ENCODE measurements around the gene SNAPC2.

Gene SNAPC2

DNA sequence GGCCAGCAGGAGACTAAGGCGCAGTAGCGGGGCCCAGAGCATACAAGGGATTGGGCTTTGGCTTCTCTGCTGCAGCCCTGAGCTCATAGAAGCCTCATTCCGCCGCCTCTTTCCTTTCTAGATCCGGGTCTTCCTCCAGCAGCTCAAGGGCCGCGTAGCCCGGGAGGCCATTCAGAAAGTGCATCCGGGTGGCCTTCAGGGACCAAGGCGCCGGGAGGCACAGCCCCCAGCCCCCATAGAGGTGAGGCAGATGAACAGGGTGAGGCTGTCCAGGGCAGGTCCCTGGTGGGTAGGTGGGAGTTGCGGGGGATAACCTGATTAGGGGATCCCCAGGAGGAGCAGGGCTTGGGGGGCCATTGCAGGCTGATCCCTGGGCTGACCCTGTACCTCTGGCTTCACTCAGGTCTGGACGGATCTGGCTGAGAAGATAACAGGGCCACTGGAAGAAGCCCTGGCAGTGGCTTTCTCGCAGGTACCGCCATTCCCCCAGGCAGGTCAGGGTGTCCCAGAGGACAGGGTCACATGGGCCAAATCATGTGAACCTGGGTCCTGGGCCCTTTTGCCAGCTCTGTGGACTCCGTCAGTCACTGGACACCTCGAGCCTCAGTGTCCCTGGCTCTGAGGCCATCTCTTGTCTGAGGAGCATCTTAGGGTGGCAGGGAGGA is 1.3 kb downstream of the SNAPC2 start:
- peaks cover 14% of the 10 kb centered on the region for H3K4me1 ChIP-seq (ENCODE audit: low read depth, poor library complexity, severe bottlenecking)
- no peak overlapping the region for H3K27ac ChIP-seq
- H3K27me3 ChIP-seq (ENCODE audit: insufficient read depth, low read depth): peaks cover 18% of the 10 kb centered on the region
- H2AFZ ChIP-seq (ENCODE audit: low read depth): 0 out of 2 replicates have a peak overlapping the region, but pooled peaks have one; percentile 34
- H3K79me2 ChIP-seq (ENCODE audit: insufficient read depth, low read depth): no peaks in the 10 kb centered on the region
- no peaks in the 10 kb centered on the region for H4K20me1 ChIP-seq (ENCODE audit: insufficient read depth)
- TF ChIP-seq, protein P1, sequence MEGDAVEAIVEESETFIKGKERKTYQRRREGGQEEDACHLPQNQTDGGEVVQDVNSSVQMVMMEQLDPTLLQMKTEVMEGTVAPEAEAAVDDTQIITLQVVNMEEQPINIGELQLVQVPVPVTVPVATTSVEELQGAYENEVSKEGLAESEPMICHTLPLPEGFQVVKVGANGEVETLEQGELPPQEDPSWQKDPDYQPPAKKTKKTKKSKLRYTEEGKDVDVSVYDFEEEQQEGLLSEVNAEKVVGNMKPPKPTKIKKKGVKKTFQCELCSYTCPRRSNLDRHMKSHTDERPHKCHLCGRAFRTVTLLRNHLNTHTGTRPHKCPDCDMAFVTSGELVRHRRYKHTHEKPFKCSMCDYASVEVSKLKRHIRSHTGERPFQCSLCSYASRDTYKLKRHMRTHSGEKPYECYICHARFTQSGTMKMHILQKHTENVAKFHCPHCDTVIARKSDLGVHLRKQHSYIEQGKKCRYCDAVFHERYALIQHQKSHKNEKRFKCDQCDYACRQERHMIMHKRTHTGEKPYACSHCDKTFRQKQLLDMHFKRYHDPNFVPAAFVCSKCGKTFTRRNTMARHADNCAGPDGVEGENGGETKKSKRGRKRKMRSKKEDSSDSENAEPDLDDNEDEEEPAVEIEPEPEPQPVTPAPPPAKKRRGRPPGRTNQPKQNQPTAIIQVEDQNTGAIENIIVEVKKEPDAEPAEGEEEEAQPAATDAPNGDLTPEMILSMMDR (conservative IDR thresholded peaks at IDR 0.05; ENCODE audit: low read depth, low read length): no peak
- H3K9ac ChIP-seq: no peak overlapping the region
- no peaks in the 10 kb centered on the region for H3K36me3 ChIP-seq (ENCODE audit: insufficient read depth)
- H3K4me2 ChIP-seq: peak overlapping the region; percentile 60
- H3K4me3 ChIP-seq (IDR thresholded peaks at IDR 0.05; ENCODE audit: insufficient read depth, low read depth, low read length): no peak overlapping the region

DNA sequence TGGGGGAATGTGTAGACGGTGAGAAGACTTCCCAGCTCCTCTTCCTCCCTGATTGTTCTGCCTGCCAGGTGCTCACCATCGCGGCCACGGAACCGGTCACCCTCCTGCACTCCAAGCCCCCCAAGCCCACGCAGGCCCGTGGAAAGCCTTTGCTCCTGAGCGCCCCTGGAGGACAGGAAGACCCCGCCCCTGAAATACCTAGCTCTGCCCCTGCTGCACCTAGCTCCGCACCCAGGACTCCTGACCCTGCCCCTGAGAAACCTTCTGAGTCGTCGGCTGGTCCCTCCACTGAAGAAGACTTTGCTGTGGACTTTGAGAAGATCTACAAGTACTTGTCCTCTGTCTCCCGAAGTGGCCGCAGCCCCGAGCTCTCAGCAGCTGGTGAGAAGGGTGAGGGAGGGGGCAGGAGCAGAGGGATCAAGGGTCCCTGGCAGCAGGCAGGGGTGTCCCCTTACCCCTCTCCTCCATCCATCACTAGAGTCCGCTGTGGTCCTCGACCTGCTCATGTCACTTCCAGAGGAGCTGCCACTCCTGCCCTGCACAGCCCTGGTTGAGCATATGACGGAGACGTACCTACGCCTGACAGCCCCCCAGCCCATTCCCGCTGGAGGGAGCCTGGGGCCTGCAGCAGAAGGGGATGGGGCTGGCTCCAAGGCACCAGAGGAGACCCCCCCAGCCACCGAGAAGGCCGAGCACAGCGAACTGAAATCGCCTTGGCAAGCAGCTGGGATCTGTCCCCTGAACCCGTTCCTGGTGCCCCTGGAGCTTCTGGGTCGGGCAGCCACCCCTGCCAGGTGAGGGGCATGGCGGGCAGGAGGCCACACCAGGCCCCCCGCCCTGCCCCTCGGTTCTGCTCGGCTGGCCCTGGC is 2.1 kb downstream of the SNAPC2 start:
- H3K27ac ChIP-seq: no peak overlapping the region
- no peak overlapping the region for H3K4me2 ChIP-seq
- H3K36me3 ChIP-seq (ENCODE audit: insufficient read depth): no peaks in the 10 kb centered on the region
- no peaks in the 10 kb centered on the region for H3K79me2 ChIP-seq (ENCODE audit: insufficient read depth, low read depth)
- H3K9ac ChIP-seq: no peak overlapping the region
- H3K4me3 ChIP-seq (IDR thresholded peaks at IDR 0.05; ENCODE audit: insufficient read depth, low read depth, low read length): no peak overlapping the region
- TF ChIP-seq, protein P1 (conservative IDR thresholded peaks at IDR 0.05; ENCODE audit: low read depth, low read length): no peak
- peaks cover 14% of the 10 kb centered on the region for H3K4me1 ChIP-seq (ENCODE audit: low read depth, poor library complexity, severe bottlenecking)
- H2AFZ ChIP-seq (ENCODE audit: low read depth): no peak overlapping the region
- peaks cover 13% of the 10 kb centered on the region; the same call in 1 of the 2 replicates for H3K27me3 ChIP-seq (ENCODE audit: insufficient read depth, low read depth)
- H4K20me1 ChIP-seq (ENCODE audit: insufficient read depth): no peaks in the 10 kb centered on the region

DNA sequence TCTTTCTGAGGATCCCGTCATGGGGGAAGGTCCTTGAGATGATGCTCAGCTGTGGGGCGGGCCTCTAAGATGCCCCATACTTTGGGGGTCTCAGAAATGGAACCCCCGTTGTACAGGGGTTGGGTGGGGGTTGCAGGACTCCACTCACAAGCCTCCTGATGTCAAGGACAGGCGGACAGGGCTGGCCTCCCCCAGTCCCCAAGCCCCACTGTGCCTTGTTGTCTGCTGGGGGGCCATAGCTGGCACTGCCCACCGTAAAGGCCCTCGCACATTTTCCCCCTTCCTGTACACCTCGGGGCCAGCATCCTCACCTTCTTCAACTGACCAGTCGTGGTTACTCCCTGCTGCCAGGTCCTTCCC is 2.7 kb downstream of the SNAPC2 start:
- Histone ChIP-seq H3K36me3 (ENCODE audit: insufficient read depth) (no peaks in the 10 kb centered on the region), H3K27me3 (ENCODE audit: insufficient read depth, low read depth) (peaks cover 8% of the 10 kb centered on the region; the same call in 1 of the 2 replicates), H3K9ac (no peak overlapping the region), H2AFZ (ENCODE audit: low read depth) (no peak overlapping the region), H3K27ac (no peak overlapping the region), H3K4me3 (IDR thresholded peaks at IDR 0.05; ENCODE audit: insufficient read depth, low read depth, low read length) (no peak overlapping the region), H3K4me2 (no peak overlapping the region), H3K4me1 (ENCODE audit: low read depth, poor library complexity, severe bottlenecking) (peaks cover 14% of the 10 kb centered on the region), H3K79me2 (ENCODE audit: insufficient read depth, low read depth) (no peaks in the 10 kb centered on the region), H4K20me1 (ENCODE audit: insufficient read depth) (no peaks in the 10 kb centered on the region)
- TF ChIP-seq, protein P1 (conservative IDR thresholded peaks at IDR 0.05; ENCODE audit: low read depth, low read length): no peak

DNA sequence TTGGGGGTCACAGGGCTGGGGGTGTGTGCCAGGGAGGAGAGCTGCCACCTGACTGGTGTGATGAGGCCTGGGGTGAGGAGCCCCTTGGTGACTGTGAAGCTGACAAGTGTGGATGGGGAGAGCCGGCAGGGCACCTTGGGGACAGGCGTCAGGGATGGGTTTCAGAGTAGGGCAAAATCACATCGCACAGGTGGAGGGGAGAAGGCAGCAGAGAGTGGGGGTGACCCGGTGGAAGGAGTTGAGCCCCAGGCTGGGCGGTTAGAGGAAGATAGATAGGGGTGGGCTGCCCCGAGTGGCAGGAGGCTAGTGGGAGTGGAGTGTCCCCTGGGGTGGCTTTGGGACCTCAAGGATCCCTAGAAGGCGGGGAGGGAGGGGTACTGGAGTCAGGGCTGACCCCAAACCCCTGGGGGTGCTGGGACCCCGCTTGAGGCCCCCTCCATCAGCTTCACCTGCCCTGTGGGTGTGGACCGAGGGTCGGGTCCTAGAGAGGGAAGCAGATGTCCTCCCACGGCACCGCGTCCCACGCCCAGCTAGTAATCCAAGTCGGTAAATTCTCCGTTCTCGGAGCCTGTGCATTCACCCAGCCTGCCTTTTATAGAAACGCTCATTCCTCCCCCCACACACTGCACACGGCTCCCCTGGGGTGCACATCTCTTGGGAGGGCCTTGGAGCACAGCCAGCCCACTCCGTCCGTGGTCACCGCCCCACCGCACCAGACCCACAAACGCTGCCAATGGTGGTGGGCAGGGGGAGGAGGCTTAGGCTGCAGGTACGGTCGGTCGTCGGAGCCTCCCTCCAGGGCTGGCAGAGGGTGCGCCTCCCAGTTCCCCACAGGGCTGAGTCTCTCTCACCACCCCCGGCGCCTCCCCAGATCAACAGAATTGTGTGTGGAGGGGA is 3.4 kb downstream of the SNAPC2 start:
- H3K27me3 ChIP-seq (ENCODE audit: insufficient read depth, low read depth): 0 out of 2 replicates have a peak, but pooled peaks cover 1% of the 10 kb centered on the region
- H4K20me1 ChIP-seq (ENCODE audit: insufficient read depth): no peaks in the 10 kb centered on the region
- no peak overlapping the region for H3K4me2 ChIP-seq
- H3K36me3 ChIP-seq (ENCODE audit: insufficient read depth): no peaks in the 10 kb centered on the region
- no peak overlapping the region for H3K9ac ChIP-seq
- no peak overlapping the region for H3K4me3 ChIP-seq (IDR thresholded peaks at IDR 0.05; ENCODE audit: insufficient read depth, low read depth, low read length)
- TF ChIP-seq, protein P1 (conservative IDR thresholded peaks at IDR 0.05; ENCODE audit: low read depth, low read length): no peak
- H3K4me1 ChIP-seq (ENCODE audit: low read depth, poor library complexity, severe bottlenecking): peaks cover 14% of the 10 kb centered on the region
- no peaks in the 10 kb centered on the region for H3K79me2 ChIP-seq (ENCODE audit: insufficient read depth, low read depth)
- H2AFZ ChIP-seq (ENCODE audit: low read depth): no peak overlapping the region
- H3K27ac ChIP-seq: no peak overlapping the region
